Neural cell (in vitro differentiated cells): ENCODE results near the gene ABCG2. TPM values are rescaled to one million over a fixed set of nuclear protein-coding genes. Genes with fewer than 3 reads are reported as not detected.
"Not testable (repeated sequence)": the region's sequence is repeated elsewhere in the genome, so short reads cannot be mapped to it uniquely, and the experiment has no call there.

Experiments used
- H2AFZ ChIP-seq: fragments of 200-600, 300-800 bp; sonication (generic), shearing (Covaris generic); 2 replicates; pipeline ENCODE4 v1.6.0; 2014; ENCODE audit warnings: low read depth, mild to moderate bottlenecking, antibody characterized with exemption, low read length, moderate library complexity
- H3F3A ChIP-seq: fragments of 200-600 bp; shearing (Covaris generic); 2 replicates; pipeline ENCODE4 v1.6.1; 2016; ENCODE audit warnings: mild to moderate bottlenecking, moderate library complexity, mixed read lengths, antibody characterized with exemption, low read length; ENCODE audit not compliant: insufficient read depth, poor library complexity, severe bottlenecking
- H3K27ac ChIP-seq: fragments of 200-600, 300-800 bp; sonication (generic), shearing (Covaris generic); 2 replicates; pipeline ENCODE4 v1.5.1; 2014; ENCODE audit warnings: mild to moderate bottlenecking, low read length, moderate library complexity
- H3K27me3 ChIP-seq: fragments of 300-800, 200-600 bp; sonication (generic), shearing (Covaris generic); 2 replicates; pipeline ENCODE4 v1.6.0; 2014; ENCODE audit warnings: mild to moderate bottlenecking, low read depth, low read length, moderate library complexity; ENCODE audit not compliant: insufficient read depth
- H3K36me3 ChIP-seq: fragments of 300-800, 200-600 bp; sonication (generic), shearing (Covaris generic); 2 replicates; pipeline ENCODE4 v1.5.1; 2014; ENCODE audit warnings: mild to moderate bottlenecking, antibody characterized with exemption, low read length, moderate library complexity; ENCODE audit not compliant: insufficient read depth
- H3K4me2 ChIP-seq: fragments of 300-800, 200-600 bp; sonication (generic), shearing (Covaris generic); 2 replicates; pipeline ENCODE4 v1.6.0; 2014; ENCODE audit warnings: mild to moderate bottlenecking, low read length
- H3K4me3 ChIP-seq: fragments of 300-800, 200-600 bp; sonication (generic), shearing (Covaris generic); 2 replicates; pipeline ENCODE4 v1.5.1; 2014; ENCODE audit warnings: mild to moderate bottlenecking, low read length, moderate library complexity
- H3K79me2 ChIP-seq: fragments of 200-600 bp; shearing (Covaris generic); replicated peaks from 2 replicates; pipeline ENCODE4 v1.6.0; 2014; ENCODE audit warnings: mild to moderate bottlenecking, low read length, moderate library complexity; ENCODE audit not compliant: insufficient read depth
- H3K9ac ChIP-seq: fragments of 300-800, 200-600 bp; sonication (generic), shearing (Covaris generic); 2 replicates; pipeline ENCODE4 v1.6.1; 2016; ENCODE audit warnings: mild to moderate bottlenecking, low read length, mixed read lengths
- H3K9me2 ChIP-seq: fragments of 200-600 bp; shearing (Covaris generic); 2 replicates; pipeline ENCODE4 v1.6.1; 2016; ENCODE audit warnings: mild to moderate bottlenecking, low read length, mixed read lengths; ENCODE audit not compliant: insufficient read depth
- H3K9me3 ChIP-seq: fragments of 200-600, 300-800 bp; sonication (generic), shearing (Covaris generic); 2 replicates; pipeline ENCODE4 v1.6.1; 2016; ENCODE audit warnings: mild to moderate bottlenecking, mixed run types, low read length, moderate library complexity, mixed read lengths
- H4K20me1 ChIP-seq: fragments of 200-600 bp; shearing (Covaris generic); 2 replicates; pipeline ENCODE4 v1.6.1; 2016; ENCODE audit warnings: mild to moderate bottlenecking, mixed run types; ENCODE audit not compliant: insufficient read depth
- CTCF ChIP-seq: fragments of 450-650 bp; IDR thresholded peaks from 2 replicates; pipeline ENCODE4 v1.5.1; 2014; ENCODE audit warnings: antibody characterized with exemption, mild to moderate bottlenecking, moderate library complexity; ENCODE audit not compliant: poor library complexity, severe bottlenecking
- EP300 ChIP-seq: fragments of 450-650 bp; conservative IDR thresholded peaks from 2 replicates; pipeline ENCODE4 v1.6.1; 2014; ENCODE audit warnings: antibody characterized with exemption, mild to moderate bottlenecking, moderate library complexity; ENCODE audit not compliant: poor library complexity, severe bottlenecking
- EZH2 ChIP-seq: fragments of 200-600, 300-800 bp; shearing (Covaris generic), sonication (generic); IDR thresholded peaks from 2 replicates; pipeline ENCODE4 v1.6.1; 2014; ENCODE audit warnings: antibody characterized with exemption, low read length, borderline replicate concordance, mild to moderate bottlenecking; ENCODE audit not compliant: insufficient read depth, poor library complexity, severe bottlenecking
- MXI1 ChIP-seq: fragments of 450-650 bp; conservative IDR thresholded peaks from 2 replicates; pipeline ENCODE4 v1.6.1; 2014; ENCODE audit warnings: antibody characterized with exemption, mild to moderate bottlenecking; ENCODE audit not compliant: poor library complexity, severe bottlenecking
- POLR2AphosphoS5 ChIP-seq: IDR thresholded peaks from 2 replicates; pipeline ENCODE4 v1.6.1; 2012
- RAD21 ChIP-seq: fragments of 450-650 bp; conservative IDR thresholded peaks from 2 replicates; pipeline ENCODE4 v1.6.1; 2014; ENCODE audit warnings: antibody characterized with exemption, mild to moderate bottlenecking, moderate library complexity
- REST ChIP-seq: IDR thresholded peaks from 2 replicates; pipeline ENCODE4 v1.6.1; 2012; ENCODE audit warnings: borderline replicate concordance
- SMC3 ChIP-seq: fragments of 450-650 bp; conservative IDR thresholded peaks from 2 replicates; pipeline ENCODE4 v1.6.1; 2014; ENCODE audit warnings: antibody characterized with exemption, mild to moderate bottlenecking, moderate library complexity; ENCODE audit not compliant: poor library complexity
- TAF1 ChIP-seq: IDR thresholded peaks from 2 replicates; pipeline ENCODE4 v1.6.1; 2012; ENCODE audit warnings: low read depth
- polyA plus RNA-seq: library from polyadenylated mRNA; depleted of rRNA; stranded (reverse); fragments of >200 nt; gene quantifications from 2 replicates; pipeline ENCODE4 v1.2.3, GENCODE V29; 2014

The ABCG2 gene
- polyA plus RNA-seq, 1 donor from 2014 or later: not detected

DNA sequence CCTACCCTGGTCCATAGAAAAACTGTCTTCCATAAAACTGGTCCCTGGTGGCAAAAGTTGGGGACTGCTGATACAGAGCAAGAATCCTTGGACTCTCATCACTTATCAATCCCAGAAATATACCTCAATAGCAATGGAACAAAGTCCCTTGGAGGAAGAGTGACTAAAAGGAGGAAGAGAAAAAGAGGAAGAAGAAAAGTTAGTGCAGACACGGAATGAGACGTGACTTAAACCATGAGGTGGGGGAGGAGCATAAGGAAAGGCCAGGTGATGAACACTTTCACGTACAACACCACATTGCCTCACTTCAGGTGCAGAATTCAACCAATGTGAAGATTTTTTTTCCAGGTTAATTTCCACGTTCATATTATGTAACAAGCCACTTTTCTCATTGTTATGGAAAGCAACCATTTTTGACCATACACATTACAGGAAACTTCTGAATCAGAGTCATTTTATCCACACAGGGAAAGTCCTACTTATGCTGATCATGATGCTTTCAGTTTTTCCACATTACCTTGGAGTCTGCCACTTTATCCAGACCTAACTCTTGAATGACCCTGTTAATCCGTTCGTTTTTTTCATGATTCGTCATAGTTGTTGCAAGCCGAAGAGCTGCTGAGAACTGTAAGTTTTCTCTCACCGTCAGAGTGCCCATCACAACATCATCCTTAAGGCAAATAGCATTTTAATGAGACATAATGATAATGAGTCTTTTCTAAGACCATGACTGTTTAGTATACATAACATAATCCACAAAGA lies 27.7 kb downstream of the ABCG2 start:
- H3K4me3 ChIP-seq: no peak overlapping the region
- no peaks in the 10 kb centered on the region for H3K36me3 ChIP-seq
- H3K4me2 ChIP-seq: no peak overlapping the region
- H3K27ac ChIP-seq: no peak overlapping the region
- peaks cover 4% of the 10 kb centered on the region for H3K9me3 ChIP-seq
- H3K79me2 ChIP-seq: no peaks in the 10 kb centered on the region
- H3K27me3 ChIP-seq: no peaks in the 10 kb centered on the region
- no peak overlapping the region for H2AFZ ChIP-seq
- no peaks in the 10 kb centered on the region for H3F3A ChIP-seq
- no peaks in the 10 kb centered on the region for H4K20me1 ChIP-seq
- no peak for TF ChIP-seq POLR2AphosphoS5
- TF ChIP-seq TAF1: no peak
- TF ChIP-seq CTCF: no peak
- no peak for TF ChIP-seq EP300
- TF ChIP-seq MXI1: no peak
- TF ChIP-seq EZH2: no peak
- TF ChIP-seq REST: no peak
- no peak for TF ChIP-seq RAD21
- TF ChIP-seq SMC3: no peak
- no peak overlapping the region for H3K9ac ChIP-seq
- H3K9me2 ChIP-seq: no peaks in the 10 kb centered on the region

DNA sequence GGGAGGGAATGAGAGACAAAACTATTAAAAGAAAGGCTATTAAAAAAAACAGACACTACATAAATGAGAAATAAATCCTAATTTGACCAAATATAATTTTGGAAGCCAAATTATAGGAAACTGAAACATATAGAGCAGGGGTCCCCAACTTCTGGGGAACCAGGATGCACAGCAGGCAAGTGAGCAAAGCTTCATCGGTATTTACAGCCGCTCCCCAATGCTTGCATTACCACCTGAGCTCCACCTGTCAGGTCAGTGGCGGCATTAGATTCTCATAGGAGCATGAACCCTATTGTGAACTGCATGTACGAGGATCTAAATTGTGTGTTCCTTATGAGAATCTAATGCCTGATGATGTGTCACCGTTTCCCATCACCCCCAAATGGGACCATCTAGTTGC lies 28.4 kb downstream of the ABCG2 start:
- H3K9me3 ChIP-seq: peaks cover 4% of the 10 kb centered on the region
- no peaks in the 10 kb centered on the region for H3F3A ChIP-seq
- H4K20me1 ChIP-seq: no peaks in the 10 kb centered on the region
- no peaks in the 10 kb centered on the region for H3K9me2 ChIP-seq
- no peak overlapping the region for H3K4me3 ChIP-seq
- no peak for TF ChIP-seq REST
- no peak for TF ChIP-seq CTCF
- no peak for TF ChIP-seq EP300
- no peak for TF ChIP-seq TAF1
- TF ChIP-seq SMC3: no peak
- no peak for TF ChIP-seq RAD21
- TF ChIP-seq MXI1: no peak
- TF ChIP-seq POLR2AphosphoS5: no peak
- TF ChIP-seq EZH2: no peak
- no peak overlapping the region for H3K4me2 ChIP-seq
- no peak overlapping the region for H3K27ac ChIP-seq
- H2AFZ ChIP-seq: no peak overlapping the region
- no peak overlapping the region for H3K9ac ChIP-seq
- H3K79me2 ChIP-seq: no peaks in the 10 kb centered on the region
- no peaks in the 10 kb centered on the region for H3K36me3 ChIP-seq
- no peaks in the 10 kb centered on the region for H3K27me3 ChIP-seq

- not testable (repeated sequence) for H3K79me2 ChIP-seq, H3K9me2 ChIP-seq, H2AFZ ChIP-seq, H3K4me2 ChIP-seq, H4K20me1 ChIP-seq, H3K36me3 ChIP-seq, H3F3A ChIP-seq, H3K4me3 ChIP-seq, H3K27me3 ChIP-seq, H3K9me3 ChIP-seq, H3K27ac ChIP-seq, H3K9ac ChIP-seq
Observed at GRCh38 chr4:88122260-88122659, 36.2 kb downstream of the ABCG2 start.
